ENCODE data around the gene ZNF513.

Gene ZNF513

GRCh38 chr2:27377618-27378095 is 2.9 kb downstream of the ZNF513 start:
- Histone ChIP-seq H3K79me2 (ENCODE audit: low read length) (peaks cover 15% of the 10 kb centered on the region), H3K36me3 (replicated peaks; ENCODE audit: low read depth, low read length) (peaks cover 62% of the 10 kb centered on the region), H3K4me2 (ENCODE audit: low read length) (no peak overlapping the region), H3K27ac (ENCODE audit: low read length) (no peak overlapping the region), H3K27me3 (ENCODE audit: low read depth, low read length) (no peaks in the 10 kb centered on the region), H3K4me1 (ENCODE audit: low read length) (peaks cover 12% of the 10 kb centered on the region), H4K20me1 (ENCODE audit: insufficient read depth, low read length) (no peaks in the 10 kb centered on the region), H3K9ac (ENCODE audit: low read length) (no peak overlapping the region), H3K9me3 (ENCODE audit: insufficient read depth, low read length) (no peaks in the 10 kb centered on the region), H3K4me3 (ENCODE audit: low read length) (no peak overlapping the region), H2AFZ (ENCODE audit: low read depth, low read length) (no peak overlapping the region)
- TF ChIP-seq EZH2phosphoT487 (IDR thresholded peaks at IDR 0.05; ENCODE audit: low read depth): no peak
- no peak for TF ChIP-seq CTCF (IDR thresholded peaks at IDR 0.05; ENCODE audit: low read depth, low read length)

GRCh38 chr2:27376866-27377617 is 3.5 kb downstream of the ZNF513 start:
- peaks cover 59% of the 10 kb centered on the region for H3K36me3 ChIP-seq (replicated peaks; ENCODE audit: low read depth, low read length)
- no peak for TF ChIP-seq EZH2phosphoT487 (IDR thresholded peaks at IDR 0.05; ENCODE audit: low read depth)
- TF ChIP-seq CTCF (IDR thresholded peaks at IDR 0.05; ENCODE audit: low read depth, low read length): no peak

DNA sequence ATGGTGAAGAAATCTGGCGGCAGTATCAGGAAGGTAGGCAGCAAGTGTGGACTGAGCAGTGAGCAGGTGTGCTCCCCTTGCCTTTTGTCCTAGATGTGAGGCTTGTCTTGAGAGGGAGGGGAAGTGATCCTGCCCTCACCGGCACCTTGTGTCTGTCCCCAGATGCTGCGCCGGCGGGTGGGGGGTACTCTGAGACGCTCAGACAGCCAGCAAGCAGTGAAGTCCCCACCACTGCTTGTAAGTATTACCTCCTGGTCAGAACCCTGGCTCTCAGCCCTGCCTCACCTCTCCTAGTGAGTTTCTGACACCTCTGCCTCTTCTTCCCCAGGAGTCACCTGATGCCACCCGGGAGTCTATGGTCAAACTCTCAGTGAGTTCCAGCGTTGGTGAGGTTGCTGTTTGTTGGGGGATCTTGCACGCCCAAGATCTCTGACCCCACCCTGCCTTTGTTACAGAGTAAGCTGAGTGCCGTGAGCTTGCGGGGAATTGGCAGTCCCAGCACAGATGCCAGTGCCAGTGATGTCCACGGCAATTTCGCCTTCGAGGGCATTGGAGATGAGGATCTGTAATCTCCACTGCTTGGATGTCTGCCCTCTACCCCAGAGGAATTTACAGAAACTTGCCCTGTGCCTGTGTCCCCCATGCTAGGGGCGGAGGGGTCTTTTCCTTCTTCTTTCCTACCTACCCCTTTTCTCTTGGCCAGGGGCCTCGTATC is 4.2 kb downstream of the ZNF513 start:
- Histone ChIP-seq H3K9ac (ENCODE audit: low read length) (no peak overlapping the region), H3K4me3 (ENCODE audit: low read length) (no peak overlapping the region), H3K4me2 (ENCODE audit: low read length) (no peak overlapping the region), H3K27ac (ENCODE audit: low read length) (no peak overlapping the region), H3K79me2 (ENCODE audit: low read length) (peaks cover 28% of the 10 kb centered on the region), H3K27me3 (ENCODE audit: low read depth, low read length) (no peaks in the 10 kb centered on the region), H3K36me3 (replicated peaks; ENCODE audit: low read depth, low read length) (peaks cover 52% of the 10 kb centered on the region), H3K4me1 (ENCODE audit: low read length) (peaks cover 21% of the 10 kb centered on the region), H2AFZ (ENCODE audit: low read depth, low read length) (no peak overlapping the region), H4K20me1 (ENCODE audit: insufficient read depth, low read length) (no peaks in the 10 kb centered on the region), H3K9me3 (ENCODE audit: insufficient read depth, low read length) (no peaks in the 10 kb centered on the region)
- no peak for TF ChIP-seq CTCF (IDR thresholded peaks at IDR 0.05; ENCODE audit: low read depth, low read length)

More at GRCh38 chr2:27376866-27377617, 3.5 kb downstream of the ZNF513 start:
- Histone ChIP-seq H4K20me1 (ENCODE audit: insufficient read depth, low read length) (no peaks in the 10 kb centered on the region), H3K79me2 (ENCODE audit: low read length) (peaks cover 21% of the 10 kb centered on the region), H3K9me3 (ENCODE audit: insufficient read depth, low read length) (no peaks in the 10 kb centered on the region), H3K4me3 (ENCODE audit: low read length) (no peak overlapping the region), H3K27me3 (ENCODE audit: low read depth, low read length) (no peaks in the 10 kb centered on the region), H3K4me1 (ENCODE audit: low read length) (peaks cover 15% of the 10 kb centered on the region), H3K9ac (ENCODE audit: low read length) (no peak overlapping the region), H2AFZ (ENCODE audit: low read depth, low read length) (no peak overlapping the region), H3K4me2 (ENCODE audit: low read length) (no peak overlapping the region), H3K27ac (ENCODE audit: low read length) (no peak overlapping the region)

- H3K79me2 ChIP-seq (ENCODE audit: low read length): peaks cover 35% of the 10 kb centered on the region
- H3K27me3 ChIP-seq (ENCODE audit: low read depth, low read length): no peaks in the 10 kb centered on the region
- H2AFZ ChIP-seq (ENCODE audit: low read depth, low read length): no peak overlapping the region
- no peaks in the 10 kb centered on the region for H4K20me1 ChIP-seq (ENCODE audit: insufficient read depth, low read length)
- no peak overlapping the region for H3K4me2 ChIP-seq (ENCODE audit: low read length)
- H3K4me3 ChIP-seq (ENCODE audit: low read length): no peak overlapping the region
- no peak overlapping the region for H3K9ac ChIP-seq (ENCODE audit: low read length)
- TF ChIP-seq EZH2phosphoT487 (IDR thresholded peaks at IDR 0.05; ENCODE audit: low read depth): no peak
- no peak for TF ChIP-seq CTCF (IDR thresholded peaks at IDR 0.05; ENCODE audit: low read depth, low read length)
- H3K4me1 ChIP-seq (ENCODE audit: low read length): peaks cover 16% of the 10 kb centered on the region
- H3K9me3 ChIP-seq (ENCODE audit: insufficient read depth, low read length): no peaks in the 10 kb centered on the region
- H3K36me3 ChIP-seq (replicated peaks; ENCODE audit: low read depth, low read length): peaks cover 50% of the 10 kb centered on the region
- H3K27ac ChIP-seq (ENCODE audit: low read length): no peak overlapping the region
Measured at GRCh38 chr2:27375513-27376099, 4.9 kb downstream of the ZNF513 start.

Data from OCI-LY3 (cell line).